ENCODE measurements around the gene RNF32. TPM values are rescaled to one million over a fixed set of nuclear protein-coding genes. Genes with fewer than 3 reads are reported as not detected.

Gene RNF32
- total RNA-seq, 1 donor from 2014 or later, result 1.6 TPM

DNA sequence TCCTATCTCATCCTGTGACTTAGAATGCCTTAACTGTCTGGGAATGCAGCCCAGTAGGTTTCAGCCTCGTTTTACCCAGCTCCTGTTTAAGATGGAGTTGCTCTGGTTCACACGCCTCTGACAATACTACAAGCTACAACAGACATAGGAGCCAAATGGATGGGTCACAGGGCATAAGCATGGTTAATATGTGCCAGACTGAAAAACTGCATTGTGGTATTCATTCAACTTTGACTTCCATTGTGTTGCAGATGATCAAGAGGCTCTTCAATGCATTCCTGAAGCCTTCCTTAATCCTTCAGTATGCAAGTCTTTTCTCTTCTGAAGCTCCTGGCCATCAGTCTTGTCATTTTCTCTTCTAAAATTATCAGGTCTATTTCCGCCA is 20.3 kb upstream of the RNF32 start:
- no peak overlapping the region for H3K27ac Mint-ChIP-seq
- no peak overlapping the region for H3K4me3 Mint-ChIP-seq (ENCODE audit: low read depth)
- peaks cover 17% of the 10 kb centered on the region for H3K4me1 Mint-ChIP-seq (ENCODE audit: low read depth)
- peaks cover 16% of the 10 kb centered on the region for H3K36me3 Mint-ChIP-seq (ENCODE audit: insufficient read depth)
- H3K9me3 Mint-ChIP-seq (ENCODE audit: low read depth), result peaks cover 16% of the 10 kb centered on the region
- no peak for DNase-seq (ENCODE audit: low spot score, unreplicated experiment)
- TF ChIP-seq CTCF (IDR thresholded peaks at IDR 0.05; ENCODE audit: unreplicated experiment), result no peak
- H3K27me3 Mint-ChIP-seq, result peaks cover 8% of the 10 kb centered on the region

- no peak overlapping the region for H3K4me3 Mint-ChIP-seq (ENCODE audit: low read depth)
- peaks cover 16% of the 10 kb centered on the region for H3K36me3 Mint-ChIP-seq (ENCODE audit: insufficient read depth)
- no peak overlapping the region for H3K27ac Mint-ChIP-seq
Observed at GRCh38 chr7:156621652-156622051, 18.9 kb upstream of the RNF32 start.

DNA sequence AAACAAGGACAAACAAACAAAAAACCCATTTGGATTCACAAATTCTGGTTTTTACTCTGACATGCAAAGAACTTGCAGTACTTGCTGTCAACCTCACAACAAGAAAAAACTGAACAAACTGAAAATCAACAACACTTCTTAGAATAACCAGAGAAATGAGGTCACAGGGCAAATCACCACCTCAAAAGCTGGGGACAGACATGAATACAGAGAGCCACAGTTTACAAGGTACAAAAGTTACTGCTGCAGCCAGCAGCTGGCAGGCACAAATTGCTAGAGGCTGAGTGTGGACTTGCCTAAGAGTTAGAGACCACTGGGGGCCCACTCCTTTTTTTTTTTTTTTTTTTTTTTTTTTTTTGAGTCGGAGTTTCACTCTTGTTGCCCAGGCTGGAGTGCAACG is 15.0 kb upstream of the RNF32 start:
- no peak for DNase-seq (ENCODE audit: low spot score, unreplicated experiment)
- no peak for TF ChIP-seq CTCF (IDR thresholded peaks at IDR 0.05; ENCODE audit: unreplicated experiment)
- Mint-ChIP-seq H3K9me3 (ENCODE audit: low read depth) (peaks cover 34% of the 10 kb centered on the region), H3K27ac (no peak overlapping the region), H3K27me3 (no peaks in the 10 kb centered on the region), H3K4me3 (ENCODE audit: low read depth) (no peak overlapping the region), H3K36me3 (ENCODE audit: insufficient read depth) (peaks cover 22% of the 10 kb centered on the region), H3K4me1 (ENCODE audit: low read depth) (peaks cover 2% of the 10 kb centered on the region)

More at GRCh38 chr7:156621652-156622051, 18.9 kb upstream of the RNF32 start:
- no peak for DNase-seq (ENCODE audit: low spot score, unreplicated experiment)
- no peak for TF ChIP-seq CTCF (IDR thresholded peaks at IDR 0.05; ENCODE audit: unreplicated experiment)
- Mint-ChIP-seq H3K4me1 (ENCODE audit: low read depth) (peaks cover 11% of the 10 kb centered on the region), H3K9me3 (ENCODE audit: low read depth) (peaks cover 16% of the 10 kb centered on the region), H3K27me3 (peaks cover 8% of the 10 kb centered on the region)

- Mint-ChIP-seq H3K4me3 (ENCODE audit: low read depth) (no peak overlapping the region), H3K27me3 (no peaks in the 10 kb centered on the region), H3K27ac (no peak overlapping the region), H3K4me1 (ENCODE audit: low read depth) (peaks cover 2% of the 10 kb centered on the region), H3K9me3 (ENCODE audit: low read depth) (peaks cover 29% of the 10 kb centered on the region), H3K36me3 (ENCODE audit: insufficient read depth) (peaks cover 18% of the 10 kb centered on the region)
- TF ChIP-seq CTCF (IDR thresholded peaks at IDR 0.05; ENCODE audit: unreplicated experiment), result no peak
- no peak for DNase-seq (ENCODE audit: low spot score, unreplicated experiment)
Observed at GRCh38 chr7:156626220-156626895, 14.2 kb upstream of the RNF32 start.

DNA sequence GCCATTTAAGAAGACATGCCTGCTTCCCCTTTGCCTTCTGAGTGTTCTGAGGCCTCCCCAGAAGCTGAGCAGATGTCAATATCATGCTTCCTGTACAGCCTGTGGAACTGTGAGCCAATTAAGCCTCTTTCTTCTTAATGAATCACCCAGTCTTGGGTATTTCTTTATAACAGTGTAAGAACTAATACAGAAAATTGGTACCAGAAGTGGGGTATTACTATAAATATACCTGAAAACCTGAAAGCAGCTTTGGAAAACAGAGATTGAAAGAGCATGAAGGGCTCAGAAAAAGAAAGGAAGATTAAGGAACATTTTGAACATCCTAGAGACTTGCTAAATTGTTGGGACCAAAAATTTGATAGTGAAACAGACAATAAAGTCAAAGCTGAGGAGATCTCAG is 12.0 kb upstream of the RNF32 start:
- Mint-ChIP-seq H3K27me3 (no peaks in the 10 kb centered on the region), H3K9me3 (ENCODE audit: low read depth) (peaks cover 20% of the 10 kb centered on the region), H3K4me1 (ENCODE audit: low read depth) (peaks cover 2% of the 10 kb centered on the region), H3K36me3 (ENCODE audit: insufficient read depth) (peaks cover 9% of the 10 kb centered on the region), H3K4me3 (ENCODE audit: low read depth) (no peak overlapping the region), H3K27ac (no peak overlapping the region)
- no peak for TF ChIP-seq CTCF (IDR thresholded peaks at IDR 0.05; ENCODE audit: unreplicated experiment)
- DNase-seq (ENCODE audit: low spot score, unreplicated experiment), result no peak
